Measurements from ENCODE around the gene C14orf119.

Gene C14orf119

GRCh38 chr14:23089498-23090253 is 5.6 kb upstream of the C14orf119 start:
- in situ Hi-C loops (cut with MboI; ENCODE audit: low pct_unique_long_range_greater_than_20kb, low sequenced_read_pairs, unreplicated experiment): no loop called here
- no peak for DNase-seq (ENCODE audit: low spot score)
- TF ChIP-seq CTCF (IDR thresholded peaks at IDR 0.05; ENCODE audit: extremely low read depth, insufficient read depth, missing control alignments): no peak

- in situ Hi-C loops (cut with MboI; ENCODE audit: low pct_unique_long_range_greater_than_20kb, low sequenced_read_pairs, unreplicated experiment): no loop called here
- DNase-seq (ENCODE audit: low spot score): no peak
- TF ChIP-seq CTCF (IDR thresholded peaks at IDR 0.05; ENCODE audit: extremely low read depth, insufficient read depth, missing control alignments): no peak
Observed at GRCh38 chr14:23090254-23090636, 5.1 kb upstream of the C14orf119 start.

- in situ Hi-C loops (cut with MboI; ENCODE audit: low pct_unique_long_range_greater_than_20kb, low sequenced_read_pairs, unreplicated experiment): no loop called here
- TF ChIP-seq CTCF (IDR thresholded peaks at IDR 0.05; ENCODE audit: extremely low read depth, insufficient read depth, missing control alignments): no peak
- DNase-seq (ENCODE audit: low spot score): no peak
Observed at GRCh38 chr14:23091294-23092225, 3.7 kb upstream of the C14orf119 start.

GRCh38 chr14:23093104-23093503 is 2.2 kb upstream of the C14orf119 start:
- no peak for DNase-seq (ENCODE audit: low spot score)
- in situ Hi-C loops (cut with MboI; ENCODE audit: low pct_unique_long_range_greater_than_20kb, low sequenced_read_pairs, unreplicated experiment): no loop called here
- no peak for TF ChIP-seq CTCF (IDR thresholded peaks at IDR 0.05; ENCODE audit: extremely low read depth, insufficient read depth, missing control alignments)

GRCh38 chr14:23093526-23093925 is 1.8 kb upstream of the C14orf119 start:
- DNase-seq (ENCODE audit: low spot score): no peak
- in situ Hi-C loops (cut with MboI; ENCODE audit: low pct_unique_long_range_greater_than_20kb, low sequenced_read_pairs, unreplicated experiment): no loop called here
- no peak for TF ChIP-seq CTCF (IDR thresholded peaks at IDR 0.05; ENCODE audit: extremely low read depth, insufficient read depth, missing control alignments)

- TF ChIP-seq CTCF (IDR thresholded peaks at IDR 0.05; ENCODE audit: extremely low read depth, insufficient read depth, missing control alignments): peak; percentile 41
- DNase-seq (ENCODE audit: low spot score): no peak
- in situ Hi-C loops (cut with MboI; ENCODE audit: low pct_unique_long_range_greater_than_20kb, low sequenced_read_pairs, unreplicated experiment): no loop called here
Observed at GRCh38 chr14:23093991-23094665, 1.2 kb upstream of the C14orf119 start.
